Skin epidermis (tissue), 12 donors: ENCODE measurements around the gene INA.

ENCODE experiments used
- H3K27ac ChIP-seq, 21 experiments: fragments of 200-600 bp; sonication (generic) in 11 of 21; one replicate each; pipeline ENCODE4 v1.5.0; 2020; ENCODE audit warnings: mild to moderate bottlenecking in 3 of 21, inconsistent platforms in 2 of 21, moderate library complexity in 2 of 21
- H3K4me3 ChIP-seq, 7 experiments: fragments of 200-600 bp; sonication (generic) in 2 of 7; one replicate each; pipeline ENCODE4 v1.5.0; 2020; ENCODE audit warnings: inconsistent platforms in 2 of 7, mild to moderate bottlenecking in 2 of 7, moderate library complexity in 1 of 7

Gene INA

DNA sequence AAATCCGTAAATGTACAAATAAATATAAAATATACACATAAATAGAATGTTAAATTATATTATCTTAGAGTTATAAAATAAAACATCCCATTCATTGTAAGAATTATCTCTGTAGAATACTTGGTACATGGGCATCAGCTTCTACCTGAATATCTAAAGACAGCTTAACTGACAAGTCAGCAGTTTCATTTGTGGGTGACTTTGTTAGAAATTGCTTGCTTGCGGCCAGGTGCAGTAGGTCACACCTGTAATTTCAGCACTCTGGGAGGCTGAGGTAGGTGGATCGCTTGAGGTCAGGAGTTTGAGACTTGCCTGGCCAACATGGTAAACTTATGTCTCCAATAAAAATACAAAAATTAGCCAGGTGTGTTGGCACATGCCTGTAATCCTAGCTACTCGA is 59.4 kb downstream of the INA start:
- Histone ChIP-seq H3K4me3 (no peak overlapping the region), H3K27ac (no peak overlapping the region)
